Measurements from ENCODE around the gene NAV3. TPM values are rescaled to one million over a fixed set of nuclear protein-coding genes. Genes with fewer than 3 reads are reported as not detected.

NAV3 gene
- not detected for total RNA-seq

GRCh38 chr12:77830583-77831351 is at the start of gene NAV3:
Gene NAV3 (plus strand): TSS chr12:77830894. CDS start chr12:77831462, 568 bp downstream.
- H3K4me1 Mint-ChIP-seq, result no peaks in the 10 kb centered on the region

GRCh38 chr12:77782034-77782433 is 48.7 kb upstream of the NAV3 start:
- no peaks in the 10 kb centered on the region for H3K4me1 Mint-ChIP-seq
- no peak for DNase-seq
- no peaks in the 10 kb centered on the region for H3K27me3 Mint-ChIP-seq
- H3K36me3 Mint-ChIP-seq, result no peaks in the 10 kb centered on the region
- peaks cover 5% of the 10 kb centered on the region for H3K9me3 Mint-ChIP-seq
- no peak overlapping the region for H3K27ac Mint-ChIP-seq
- no peak overlapping the region for H3K4me3 Mint-ChIP-seq

More at GRCh38 chr12:77830583-77831351, at the start of gene NAV3:
- no peaks in the 10 kb centered on the region for H3K36me3 Mint-ChIP-seq
- DNase-seq, result no peak
- H3K9me3 Mint-ChIP-seq, result no peaks in the 10 kb centered on the region
- no peaks in the 10 kb centered on the region for H3K27me3 Mint-ChIP-seq
- no peak within 1 kb of the TSS for H3K27ac Mint-ChIP-seq
- H3K4me3 Mint-ChIP-seq, result no peak within 1 kb of the TSS

- no peak overlapping the region for H3K4me3 Mint-ChIP-seq
- DNase-seq, result no peak
- H3K9me3 Mint-ChIP-seq, result peaks cover 5% of the 10 kb centered on the region
- H3K27me3 Mint-ChIP-seq, result no peaks in the 10 kb centered on the region
- H3K27ac Mint-ChIP-seq, result no peak overlapping the region
- no peaks in the 10 kb centered on the region for H3K4me1 Mint-ChIP-seq
- no peaks in the 10 kb centered on the region for H3K36me3 Mint-ChIP-seq
These were observed 47.9 kb upstream of the NAV3 start for GRCh38 chr12:77782766-77783165.

- Mint-ChIP-seq H3K9me3 (peaks cover 4% of the 10 kb centered on the region), H3K4me1 (no peaks in the 10 kb centered on the region), H3K27me3 (no peaks in the 10 kb centered on the region), H3K36me3 (no peaks in the 10 kb centered on the region), H3K27ac (no peak overlapping the region), H3K4me3 (no peak overlapping the region)
- no peak for DNase-seq
These were observed 45.5 kb upstream of the NAV3 start for GRCh38 chr12:77785211-77785610.

- Mint-ChIP-seq H3K27ac (no peak overlapping the region), H3K27me3 (no peaks in the 10 kb centered on the region), H3K4me1 (no peaks in the 10 kb centered on the region), H3K9me3 (peaks cover 2% of the 10 kb centered on the region), H3K36me3 (no peaks in the 10 kb centered on the region), H3K4me3 (no peak overlapping the region)
- DNase-seq, result no peak
These were observed 44.0 kb upstream of the NAV3 start for GRCh38 chr12:77786675-77787074.

GRCh38 chr12:77788231-77789168 is 42.2 kb upstream of the NAV3 start:
- no peaks in the 10 kb centered on the region for H3K27me3 Mint-ChIP-seq
- no peak for DNase-seq
- H3K9me3 Mint-ChIP-seq, result peaks cover 2% of the 10 kb centered on the region
- H3K27ac Mint-ChIP-seq, result no peak overlapping the region
- H3K4me1 Mint-ChIP-seq, result no peaks in the 10 kb centered on the region
- no peaks in the 10 kb centered on the region for H3K36me3 Mint-ChIP-seq
- no peak overlapping the region for H3K4me3 Mint-ChIP-seq

GRCh38 chr12:77795699-77796098 is 35.0 kb upstream of the NAV3 start:
- no peaks in the 10 kb centered on the region for H3K36me3 Mint-ChIP-seq
- DNase-seq, result no peak
- H3K27me3 Mint-ChIP-seq, result no peaks in the 10 kb centered on the region
- H3K9me3 Mint-ChIP-seq, result peaks cover 1% of the 10 kb centered on the region
- no peak overlapping the region for H3K4me3 Mint-ChIP-seq
- no peak overlapping the region for H3K27ac Mint-ChIP-seq
- no peaks in the 10 kb centered on the region for H3K4me1 Mint-ChIP-seq

- no peaks in the 10 kb centered on the region for H3K27me3 Mint-ChIP-seq
- no peaks in the 10 kb centered on the region for H3K4me1 Mint-ChIP-seq
- H3K9me3 Mint-ChIP-seq, result no peaks in the 10 kb centered on the region
- no peak for DNase-seq
- H3K4me3 Mint-ChIP-seq, result no peak overlapping the region
- no peak overlapping the region for H3K27ac Mint-ChIP-seq
- no peaks in the 10 kb centered on the region for H3K36me3 Mint-ChIP-seq
These were observed 33.9 kb upstream of the NAV3 start for GRCh38 chr12:77796775-77797174.

GRCh38 chr12:77800501-77800900 is 30.2 kb upstream of the NAV3 start:
- Mint-ChIP-seq H3K4me1 (no peaks in the 10 kb centered on the region), H3K36me3 (no peaks in the 10 kb centered on the region), H3K4me3 (no peak overlapping the region), H3K27ac (no peak overlapping the region), H3K9me3 (peaks cover 11% of the 10 kb centered on the region), H3K27me3 (no peaks in the 10 kb centered on the region)
- DNase-seq, result no peak

GRCh38 chr12:77808534-77808933 is 22.2 kb upstream of the NAV3 start:
- H3K36me3 Mint-ChIP-seq, result no peaks in the 10 kb centered on the region
- no peaks in the 10 kb centered on the region for H3K4me1 Mint-ChIP-seq
- peaks cover 19% of the 10 kb centered on the region for H3K9me3 Mint-ChIP-seq
- H3K4me3 Mint-ChIP-seq, result no peak overlapping the region
- no peak for DNase-seq
- H3K27me3 Mint-ChIP-seq, result no peaks in the 10 kb centered on the region
- no peak overlapping the region for H3K27ac Mint-ChIP-seq

GRCh38 chr12:77813558-77813957 is 17.1 kb upstream of the NAV3 start:
- H3K27me3 Mint-ChIP-seq, result no peaks in the 10 kb centered on the region
- H3K36me3 Mint-ChIP-seq, result no peaks in the 10 kb centered on the region
- no peak overlapping the region for H3K27ac Mint-ChIP-seq
- H3K9me3 Mint-ChIP-seq, result no peaks in the 10 kb centered on the region
- DNase-seq, result no peak
- no peaks in the 10 kb centered on the region for H3K4me1 Mint-ChIP-seq
- no peak overlapping the region for H3K4me3 Mint-ChIP-seq

GRCh38 chr12:77814386-77814785 is 16.3 kb upstream of the NAV3 start:
- DNase-seq, result no peak
- no peak overlapping the region for H3K27ac Mint-ChIP-seq
- H3K36me3 Mint-ChIP-seq, result no peaks in the 10 kb centered on the region
- no peaks in the 10 kb centered on the region for H3K9me3 Mint-ChIP-seq
- H3K4me3 Mint-ChIP-seq, result no peak overlapping the region
- H3K4me1 Mint-ChIP-seq, result no peaks in the 10 kb centered on the region
- no peaks in the 10 kb centered on the region for H3K27me3 Mint-ChIP-seq

- no peaks in the 10 kb centered on the region for H3K27me3 Mint-ChIP-seq
- no peaks in the 10 kb centered on the region for H3K36me3 Mint-ChIP-seq
- no peak overlapping the region for H3K4me3 Mint-ChIP-seq
- H3K9me3 Mint-ChIP-seq, result no peaks in the 10 kb centered on the region
- no peaks in the 10 kb centered on the region for H3K4me1 Mint-ChIP-seq
- DNase-seq, result no peak
- no peak overlapping the region for H3K27ac Mint-ChIP-seq
These were observed 14.5 kb upstream of the NAV3 start for GRCh38 chr12:77816196-77816595.

GRCh38 chr12:77817276-77817675 is 13.4 kb upstream of the NAV3 start:
- Mint-ChIP-seq H3K4me1 (no peaks in the 10 kb centered on the region), H3K27me3 (no peaks in the 10 kb centered on the region), H3K27ac (no peak overlapping the region), H3K36me3 (no peaks in the 10 kb centered on the region), H3K9me3 (no peaks in the 10 kb centered on the region), H3K4me3 (no peak overlapping the region)
- no peak for DNase-seq

- H3K27me3 Mint-ChIP-seq, result no peaks in the 10 kb centered on the region
- no peak overlapping the region for H3K4me3 Mint-ChIP-seq
- no peaks in the 10 kb centered on the region for H3K9me3 Mint-ChIP-seq
- no peaks in the 10 kb centered on the region for H3K4me1 Mint-ChIP-seq
- no peak for DNase-seq
- no peak overlapping the region for H3K27ac Mint-ChIP-seq
- H3K36me3 Mint-ChIP-seq, result no peaks in the 10 kb centered on the region
These were observed 12.3 kb upstream of the NAV3 start for GRCh38 chr12:77818351-77818750.

All from activated naive CD8-positive, alpha-beta T cell treated with anti-CD3 and anti-CD28 coated beads for 36 hours (primary cell).